GM08714 (cell line): ENCODE measurements around the gene MYB.
"Not testable (repeated sequence)": the region's sequence is repeated elsewhere in the genome, so short reads cannot be mapped to it uniquely, and the experiment has no call there.

Experiments used
- H3K4me3 ChIP-seq: fragments of 200-500 bp; sonication (Bioruptor generic); 2 replicates; pipeline ENCODE4 v1.5.1; 2014; ENCODE audit warnings: mild to moderate bottlenecking, low read length, inconsistent platforms
- ZNF274 ChIP-seq: IDR thresholded peaks from 2 replicates; pipeline ENCODE4 v1.6.1; 2012; ENCODE audit warnings: mild to moderate bottlenecking, low read depth, low read length

Gene MYB

GRCh38 chr6:135233686-135234491 lies 52.8 kb downstream of the MYB start:
- H3K4me3 ChIP-seq, result no peak overlapping the region
- TF ChIP-seq ZNF274, result no peak

- no peak overlapping the region for H3K4me3 ChIP-seq
- no peak for TF ChIP-seq ZNF274
Measured at GRCh38 chr6:135234492-135234780, 53.3 kb downstream of the MYB start.

GRCh38 chr6:135235716-135236115 lies 54.6 kb downstream of the MYB start:
- no peak for TF ChIP-seq ZNF274

GRCh38 chr6:135236319-135236718 lies 55.2 kb downstream of the MYB start:
- no peak overlapping the region for H3K4me3 ChIP-seq
- TF ChIP-seq ZNF274, result no peak

More at GRCh38 chr6:135235716-135236115, 54.6 kb downstream of the MYB start:
- H3K4me3 ChIP-seq, result no peak overlapping the region

- no peak for TF ChIP-seq ZNF274
- H3K4me3 ChIP-seq, result no peak overlapping the region
Measured at GRCh38 chr6:135236732-135237131, 55.6 kb downstream of the MYB start.

GRCh38 chr6:135240711-135241110 lies 59.6 kb downstream of the MYB start:
- no peak overlapping the region for H3K4me3 ChIP-seq
- TF ChIP-seq ZNF274, result no peak

- no peak for TF ChIP-seq ZNF274
- no peak overlapping the region for H3K4me3 ChIP-seq
Measured at GRCh38 chr6:135243871-135244796, 63.0 kb downstream of the MYB start.

- TF ChIP-seq ZNF274, result no peak
- no peak overlapping the region for H3K4me3 ChIP-seq
Measured at GRCh38 chr6:135244805-135245204, 63.7 kb downstream of the MYB start.

- not testable (repeated sequence) for H3K4me3 ChIP-seq
Measured at GRCh38 chr6:135246412-135247012, 65.4 kb downstream of the MYB start.

GRCh38 chr6:135250234-135250633 lies 69.1 kb downstream of the MYB start:
- no peak overlapping the region for H3K4me3 ChIP-seq
- TF ChIP-seq ZNF274, result no peak

- TF ChIP-seq ZNF274, result no peak
- no peak overlapping the region for H3K4me3 ChIP-seq
Measured at GRCh38 chr6:135250751-135251497, 69.8 kb downstream of the MYB start.

- H3K4me3 ChIP-seq, result no peak overlapping the region
- no peak for TF ChIP-seq ZNF274
Measured at GRCh38 chr6:135251498-135252441, 70.7 kb downstream of the MYB start.

- H3K4me3 ChIP-seq, result no peak overlapping the region
- TF ChIP-seq ZNF274, result no peak
Measured at GRCh38 chr6:135254471-135254870, 73.4 kb downstream of the MYB start.
